NCI-H446 (cell line): ENCODE data around the gene PTPN6.
A peak's percentile ranks its signal among the peaks of the same experiment; 100 is the strongest.

Source experiments
- DNase-seq, 2 experiments: peaks; one replicate each; lab custom pipeline; 2025; lab: John Stamatoyannopoulos, UW

PTPN6 gene

DNA sequence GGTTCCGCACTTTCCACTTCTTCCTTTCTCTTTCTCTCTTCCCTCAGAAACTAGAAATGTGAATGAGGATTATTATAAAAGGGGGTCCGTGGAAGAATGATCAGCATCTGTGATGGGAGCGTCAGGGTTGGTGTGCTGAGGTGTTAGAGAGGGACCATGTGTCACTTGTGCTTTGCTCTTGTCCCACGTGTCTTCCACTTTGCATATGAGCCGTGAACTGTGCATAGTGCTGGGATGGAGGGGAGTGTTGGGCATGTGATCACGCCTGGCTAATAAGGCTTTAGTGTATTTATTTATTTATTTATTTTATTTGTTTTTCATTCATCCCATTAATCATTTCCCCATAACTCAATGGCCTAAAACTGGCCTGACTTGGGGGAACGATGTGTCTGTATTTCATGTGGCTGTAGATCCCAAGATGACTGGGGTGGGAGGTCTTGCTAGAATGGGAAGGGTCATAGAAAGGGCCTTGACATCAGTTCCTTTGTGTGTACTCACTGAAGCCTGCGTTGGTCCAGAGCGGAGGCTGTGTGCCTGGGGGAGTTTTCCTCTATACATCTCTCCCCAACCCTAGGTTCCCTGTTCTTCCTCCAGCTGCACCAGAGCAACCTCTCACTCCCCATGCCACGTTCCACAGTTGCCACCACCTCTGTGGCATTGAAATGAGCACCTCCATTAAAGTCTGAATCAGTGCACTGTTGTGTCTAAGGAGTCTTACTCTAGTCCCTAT, 28.0 kb upstream of the PTPN6 start:
- no peak for DNase-seq

DNA sequence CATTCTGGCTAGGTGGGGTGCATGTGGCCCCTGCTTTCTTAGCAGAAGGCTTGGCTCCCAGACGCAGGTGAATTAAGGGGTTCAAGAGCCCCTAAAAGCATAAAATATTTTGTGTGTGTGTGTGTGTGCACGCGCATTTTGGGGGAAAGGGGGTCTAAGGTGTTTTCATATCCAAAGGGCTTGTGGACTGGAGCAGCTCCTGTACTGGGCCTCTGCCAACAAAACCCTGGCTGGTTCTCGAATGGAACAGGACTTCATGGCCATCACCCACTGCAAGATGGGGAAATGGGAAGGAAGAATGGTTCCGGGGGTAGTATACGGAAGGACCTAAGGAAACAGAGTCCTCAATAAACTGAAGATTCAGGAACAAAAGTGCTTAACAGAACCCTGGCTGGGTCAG, 27.3 kb upstream of the PTPN6 start:
- no peak for DNase-seq

DNA sequence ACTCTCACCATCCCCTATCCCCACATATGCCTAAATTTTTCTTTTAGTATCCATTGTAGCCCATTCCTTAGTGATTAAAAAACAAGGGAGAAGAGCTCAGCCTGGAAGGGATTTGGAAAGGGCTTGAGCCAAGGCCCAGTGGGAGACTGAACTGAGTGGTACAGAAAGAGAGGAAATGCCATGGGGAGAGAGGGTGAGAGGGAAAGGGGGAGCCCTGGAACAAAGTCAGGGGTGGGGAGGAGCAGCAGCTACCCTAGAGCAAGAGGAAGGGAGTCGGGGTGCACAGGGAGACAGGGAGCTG, 26.0 kb upstream of the PTPN6 start:
- peak; percentile 70 to 77 for DNase-seq

DNA sequence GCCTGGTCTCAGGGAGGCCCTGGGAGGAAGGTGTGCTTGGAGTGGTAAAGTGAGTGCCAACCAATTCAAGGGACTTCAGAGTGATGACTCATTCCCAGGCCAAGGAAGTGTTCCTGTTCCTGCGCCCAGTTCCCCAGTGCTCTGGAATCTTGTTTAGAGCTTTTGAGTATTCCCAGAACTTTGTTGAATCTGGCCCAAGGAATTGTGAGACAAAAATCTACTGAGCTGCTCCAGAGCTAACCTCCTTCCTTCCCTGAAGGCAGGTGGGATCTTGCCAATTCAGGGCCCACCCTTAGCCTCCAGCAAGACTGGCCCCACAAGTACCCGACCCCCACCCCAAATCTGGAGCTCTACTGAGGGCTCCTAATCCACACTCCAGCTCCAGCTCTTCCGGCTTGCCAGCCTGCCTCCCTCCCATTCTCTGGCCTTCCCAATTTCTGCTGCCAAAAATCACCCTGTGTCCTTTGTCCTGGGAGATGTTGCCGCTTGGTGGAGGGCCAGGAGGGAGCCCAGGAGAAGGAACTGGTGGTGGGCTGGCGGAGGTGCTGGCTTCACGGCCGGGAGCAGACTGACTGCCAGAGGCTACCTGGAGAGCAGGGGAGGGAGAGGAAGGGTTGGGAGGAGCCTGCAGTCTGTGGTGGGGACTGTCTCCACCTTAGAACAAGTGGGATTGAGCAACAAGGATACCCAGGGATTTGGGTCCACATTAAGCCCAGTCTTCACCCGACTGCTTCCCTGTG, 25.4 kb upstream of the PTPN6 start:
- peak; percentile 80 to 87 for DNase-seq

DNA sequence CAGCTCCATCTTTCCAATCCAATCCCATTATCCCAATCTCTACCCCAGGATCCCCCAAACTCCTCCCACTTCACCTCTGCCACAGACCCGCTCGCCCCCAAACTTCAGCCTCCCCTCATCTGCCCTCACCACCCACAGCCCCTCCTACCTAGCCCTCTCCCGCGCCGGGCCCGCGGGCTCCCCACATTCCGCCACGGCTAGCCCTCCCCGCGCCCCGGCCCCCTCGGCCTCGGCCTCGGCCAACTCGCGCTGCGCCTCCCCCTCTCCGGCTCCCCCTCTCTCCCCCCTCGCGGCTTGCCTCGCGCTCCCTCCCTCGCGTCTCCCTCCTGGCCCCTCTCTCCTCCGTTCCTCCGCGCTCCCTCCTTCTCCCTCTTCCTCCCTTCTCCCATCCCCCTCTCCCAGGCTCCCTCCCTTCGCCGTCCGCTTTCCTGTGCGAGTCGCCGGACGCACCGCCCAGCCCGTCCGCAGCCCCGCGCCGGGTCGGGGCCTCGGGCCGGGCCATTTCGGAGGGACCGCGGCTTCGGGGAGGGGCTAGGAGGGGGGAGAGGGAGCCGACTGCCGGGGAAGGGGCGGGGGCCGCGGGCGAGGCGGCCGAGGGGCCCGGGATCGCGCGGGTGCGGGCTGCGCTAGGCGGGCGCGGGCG, 23.7 kb upstream of the PTPN6 start, which contains the start of gene ATN1:
Gene ATN1, plus strand, starts transcription at position 581 of the 643 bp plus-strand sequence. CDS start 6,043 bp downstream, outside the sequence.
- DNase-seq: peak; percentile 25 to 66

DNA sequence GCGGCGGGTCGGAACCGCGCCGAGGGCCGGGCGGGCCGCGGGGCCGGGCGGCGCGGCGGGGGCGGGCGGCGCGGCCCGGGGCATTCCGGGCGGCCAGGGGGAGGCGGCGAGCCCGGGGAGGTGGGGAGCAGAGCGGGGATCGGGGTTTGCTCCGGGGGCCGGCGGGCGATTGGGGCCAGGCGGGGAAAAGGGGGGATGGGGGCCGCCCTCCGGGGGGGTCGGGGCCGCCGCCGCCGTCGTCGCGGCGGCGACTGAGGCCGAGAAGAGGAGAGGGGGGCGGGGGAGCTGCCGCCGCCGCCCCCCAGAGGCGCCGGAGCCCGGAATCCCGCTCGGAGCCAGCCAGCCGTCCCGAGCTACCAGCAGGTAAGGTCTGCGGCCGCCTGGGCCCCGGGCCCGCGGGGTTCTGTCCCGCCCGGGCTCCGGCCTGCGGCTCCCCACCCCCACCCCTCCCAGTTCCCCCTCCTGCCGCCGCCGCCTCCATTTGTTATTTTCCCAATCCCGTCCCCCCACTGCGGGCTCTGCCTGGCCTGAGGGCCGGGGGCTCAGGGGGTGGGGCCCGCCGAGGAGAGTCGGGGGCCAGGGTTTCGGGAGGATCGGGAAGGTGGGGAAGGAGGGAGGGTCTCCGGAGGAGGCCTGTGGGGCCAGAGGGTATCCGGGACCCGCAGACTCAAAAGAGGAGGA, 23.0 kb upstream of the PTPN6 start:
- DNase-seq: no peak

DNA sequence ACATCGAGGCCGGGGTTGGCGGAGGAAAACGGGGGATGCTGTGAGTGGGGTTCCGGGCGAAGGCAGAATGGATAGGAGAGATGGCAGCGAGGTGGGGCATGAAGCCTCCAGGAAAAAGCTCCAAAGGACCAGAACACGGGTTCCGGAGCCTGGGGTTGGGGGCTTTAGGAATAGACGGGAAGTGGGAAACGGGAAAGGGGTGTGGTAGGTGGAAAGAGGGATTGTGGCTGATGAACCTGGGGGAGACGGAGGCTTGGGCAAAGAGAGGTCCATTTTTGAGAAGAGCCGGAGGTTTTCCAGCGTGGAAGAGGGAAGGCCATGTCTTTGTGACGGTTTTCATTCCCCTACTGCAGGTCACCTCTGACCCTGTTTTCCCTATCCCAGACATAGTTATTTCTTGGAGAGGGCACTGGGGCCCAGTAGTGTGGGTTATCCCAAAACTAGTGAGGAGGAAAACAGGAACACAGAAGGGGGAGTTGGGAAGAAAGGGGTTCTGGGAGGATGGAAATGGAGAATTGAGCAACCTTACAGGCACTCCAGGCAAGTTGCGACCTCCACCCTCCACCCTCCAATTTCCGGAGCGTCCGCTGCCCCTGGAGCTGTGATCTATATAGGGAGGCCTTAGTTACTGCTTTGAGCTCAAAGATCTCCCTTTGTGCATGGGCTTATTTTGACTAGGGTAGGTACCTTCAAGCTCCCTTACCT, 22.3 kb upstream of the PTPN6 start:
- DNase-seq: no peak

DNA sequence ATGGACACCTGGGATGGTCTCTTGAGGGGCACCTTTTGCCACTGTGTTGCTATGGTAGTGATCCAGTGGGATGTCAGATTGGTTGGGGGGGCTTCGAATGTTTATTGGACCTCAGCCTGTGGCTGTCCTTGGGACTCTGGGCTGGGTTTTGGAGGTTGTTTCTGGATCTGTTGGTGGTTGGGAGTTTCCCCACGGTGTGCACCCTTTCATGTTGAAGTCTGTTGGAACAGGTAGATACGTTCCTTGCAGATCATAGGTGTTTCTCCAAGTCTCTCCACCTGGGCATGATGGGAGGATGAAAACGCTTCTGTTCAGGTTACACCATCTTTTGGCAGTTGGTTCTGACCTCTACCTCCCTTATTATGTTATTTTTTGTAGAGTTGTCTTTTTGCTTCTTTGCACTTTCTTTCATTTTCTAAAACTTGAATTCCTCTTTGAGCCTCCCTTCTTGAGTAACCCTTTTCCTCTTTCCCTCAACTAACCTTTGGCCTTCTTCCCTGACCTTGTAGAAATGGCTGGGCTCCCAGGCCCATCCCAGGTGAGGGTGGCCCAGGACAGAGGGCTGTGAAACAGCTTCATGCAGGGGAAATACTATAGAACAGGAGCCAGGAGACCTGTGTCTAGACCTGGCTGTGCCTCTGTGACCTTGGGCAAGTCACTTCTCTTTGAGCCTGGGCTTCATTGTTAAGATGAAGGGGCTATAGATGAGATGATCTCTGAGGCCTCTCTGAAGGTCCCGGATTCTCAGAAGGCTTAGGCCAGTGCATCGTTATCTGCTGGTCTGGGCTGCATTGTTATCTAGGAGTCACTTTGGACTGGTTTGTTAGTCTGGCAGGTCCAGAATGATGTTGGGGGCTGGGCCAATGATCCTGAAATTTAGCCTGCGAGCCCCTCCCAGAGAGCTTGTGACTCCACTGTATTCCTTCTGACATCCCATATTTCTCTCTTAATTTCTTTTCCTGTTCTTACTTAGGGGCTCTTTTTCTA, 21.4 kb upstream of the PTPN6 start:
- DNase-seq: no peak

DNA sequence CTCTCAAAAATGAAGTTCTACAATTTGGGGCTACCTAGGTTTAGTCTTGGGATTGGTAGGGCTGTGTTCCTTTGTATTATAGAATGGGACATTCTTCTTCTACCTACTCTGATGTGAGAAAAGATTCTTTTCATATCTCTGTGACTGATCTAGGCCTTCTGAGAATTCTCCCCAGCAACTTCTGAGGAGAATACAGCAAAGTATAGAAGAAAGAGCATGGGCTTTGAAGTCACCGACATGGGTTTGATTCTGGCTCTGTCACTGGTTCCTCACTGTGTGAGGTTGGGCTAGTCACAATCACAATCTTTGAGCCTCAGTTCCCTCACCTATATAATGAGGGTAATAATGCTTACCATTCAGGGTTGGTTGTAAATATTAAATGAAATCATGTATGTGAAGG, 18.4 kb upstream of the PTPN6 start:
- DNase-seq: no peak

DNA sequence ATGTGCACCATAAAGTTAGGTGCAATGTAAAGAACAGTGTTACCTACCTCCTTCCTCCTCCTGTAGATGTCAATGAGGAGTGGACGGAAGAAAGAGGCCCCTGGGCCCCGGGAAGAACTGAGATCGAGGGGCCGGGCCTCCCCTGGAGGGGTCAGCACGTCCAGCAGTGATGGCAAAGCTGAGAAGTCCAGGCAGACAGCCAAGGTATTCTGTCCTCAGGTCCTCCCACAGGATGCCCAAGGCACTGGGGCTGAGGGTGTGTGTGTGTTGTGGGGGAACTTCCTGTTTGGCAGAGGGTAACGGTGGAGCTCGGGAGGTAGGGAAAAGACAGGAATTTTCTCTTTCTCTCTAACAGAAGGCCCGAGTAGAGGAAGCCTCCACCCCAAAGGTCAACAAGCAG, 17.0 kb upstream of the PTPN6 start:
- no peak for DNase-seq

DNA sequence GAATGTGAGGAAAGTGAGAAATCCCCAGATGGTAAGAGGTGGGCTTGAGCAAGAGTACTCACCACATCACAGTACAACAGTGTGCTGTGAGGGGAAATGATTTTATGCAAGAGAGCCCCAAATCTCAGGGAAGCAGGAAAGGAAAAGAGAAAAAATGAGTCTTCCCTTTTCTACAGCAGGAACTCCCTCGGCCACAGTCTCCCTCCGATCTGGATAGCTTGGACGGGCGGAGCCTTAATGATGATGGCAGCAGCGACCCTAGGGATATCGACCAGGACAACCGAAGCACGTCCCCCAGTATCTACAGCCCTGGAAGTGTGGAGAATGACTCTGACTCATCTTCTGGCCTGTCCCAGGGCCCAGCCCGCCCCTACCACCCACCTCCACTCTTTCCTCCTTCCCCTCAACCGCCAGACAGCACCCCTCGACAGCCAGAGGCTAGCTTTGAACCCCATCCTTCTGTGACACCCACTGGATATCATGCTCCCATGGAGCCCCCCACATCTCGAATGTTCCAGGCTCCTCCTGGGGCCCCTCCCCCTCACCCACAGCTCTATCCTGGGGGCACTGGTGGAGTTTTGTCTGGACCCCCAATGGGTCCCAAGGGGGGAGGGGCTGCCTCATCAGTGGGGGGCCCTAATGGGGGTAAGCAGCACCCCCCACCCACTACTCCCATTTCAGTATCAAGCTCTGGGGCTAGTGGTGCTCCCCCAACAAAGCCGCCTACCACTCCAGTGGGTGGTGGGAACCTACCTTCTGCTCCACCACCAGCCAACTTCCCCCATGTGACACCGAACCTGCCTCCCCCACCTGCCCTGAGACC, 15.6 kb upstream of the PTPN6 start:
- no peak for DNase-seq

DNA sequence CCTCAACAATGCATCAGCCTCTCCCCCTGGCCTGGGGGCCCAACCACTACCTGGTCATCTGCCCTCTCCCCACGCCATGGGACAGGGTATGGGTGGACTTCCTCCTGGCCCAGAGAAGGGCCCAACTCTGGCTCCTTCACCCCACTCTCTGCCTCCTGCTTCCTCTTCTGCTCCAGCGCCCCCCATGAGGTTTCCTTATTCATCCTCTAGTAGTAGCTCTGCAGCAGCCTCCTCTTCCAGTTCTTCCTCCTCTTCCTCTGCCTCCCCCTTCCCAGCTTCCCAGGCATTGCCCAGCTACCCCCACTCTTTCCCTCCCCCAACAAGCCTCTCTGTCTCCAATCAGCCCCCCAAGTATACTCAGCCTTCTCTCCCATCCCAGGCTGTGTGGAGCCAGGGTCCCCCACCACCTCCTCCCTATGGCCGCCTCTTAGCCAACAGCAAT, 14.9 kb upstream of the PTPN6 start:
- no peak for DNase-seq

DNA sequence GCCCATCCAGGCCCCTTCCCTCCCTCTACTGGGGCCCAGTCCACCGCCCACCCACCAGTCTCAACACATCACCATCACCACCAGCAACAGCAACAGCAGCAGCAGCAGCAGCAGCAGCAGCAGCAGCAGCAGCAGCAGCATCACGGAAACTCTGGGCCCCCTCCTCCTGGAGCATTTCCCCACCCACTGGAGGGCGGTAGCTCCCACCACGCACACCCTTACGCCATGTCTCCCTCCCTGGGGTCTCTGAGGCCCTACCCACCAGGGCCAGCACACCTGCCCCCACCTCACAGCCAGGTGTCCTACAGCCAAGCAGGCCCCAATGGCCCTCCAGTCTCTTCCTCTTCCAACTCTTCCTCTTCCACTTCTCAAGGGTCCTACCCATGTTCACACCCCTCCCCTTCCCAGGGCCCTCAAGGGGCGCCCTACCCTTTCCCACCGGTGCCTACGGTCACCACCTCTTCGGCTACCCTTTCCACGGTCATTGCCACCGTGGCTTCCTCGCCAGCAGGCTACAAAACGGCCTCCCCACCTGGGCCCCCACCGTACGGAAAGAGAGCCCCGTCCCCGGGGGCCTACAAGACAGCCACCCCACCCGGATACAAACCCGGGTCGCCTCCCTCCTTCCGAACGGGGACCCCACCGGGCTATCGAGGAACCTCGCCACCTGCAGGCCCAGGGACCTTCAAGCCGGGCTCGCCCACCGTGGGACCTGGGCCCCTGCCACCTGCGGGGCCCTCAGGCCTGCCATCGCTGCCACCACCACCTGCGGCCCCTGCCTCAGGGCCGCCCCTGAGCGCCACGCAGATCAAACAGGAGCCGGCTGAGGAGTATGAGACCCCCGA, 14.3 kb upstream of the PTPN6 start:
- no peak for DNase-seq

DNA sequence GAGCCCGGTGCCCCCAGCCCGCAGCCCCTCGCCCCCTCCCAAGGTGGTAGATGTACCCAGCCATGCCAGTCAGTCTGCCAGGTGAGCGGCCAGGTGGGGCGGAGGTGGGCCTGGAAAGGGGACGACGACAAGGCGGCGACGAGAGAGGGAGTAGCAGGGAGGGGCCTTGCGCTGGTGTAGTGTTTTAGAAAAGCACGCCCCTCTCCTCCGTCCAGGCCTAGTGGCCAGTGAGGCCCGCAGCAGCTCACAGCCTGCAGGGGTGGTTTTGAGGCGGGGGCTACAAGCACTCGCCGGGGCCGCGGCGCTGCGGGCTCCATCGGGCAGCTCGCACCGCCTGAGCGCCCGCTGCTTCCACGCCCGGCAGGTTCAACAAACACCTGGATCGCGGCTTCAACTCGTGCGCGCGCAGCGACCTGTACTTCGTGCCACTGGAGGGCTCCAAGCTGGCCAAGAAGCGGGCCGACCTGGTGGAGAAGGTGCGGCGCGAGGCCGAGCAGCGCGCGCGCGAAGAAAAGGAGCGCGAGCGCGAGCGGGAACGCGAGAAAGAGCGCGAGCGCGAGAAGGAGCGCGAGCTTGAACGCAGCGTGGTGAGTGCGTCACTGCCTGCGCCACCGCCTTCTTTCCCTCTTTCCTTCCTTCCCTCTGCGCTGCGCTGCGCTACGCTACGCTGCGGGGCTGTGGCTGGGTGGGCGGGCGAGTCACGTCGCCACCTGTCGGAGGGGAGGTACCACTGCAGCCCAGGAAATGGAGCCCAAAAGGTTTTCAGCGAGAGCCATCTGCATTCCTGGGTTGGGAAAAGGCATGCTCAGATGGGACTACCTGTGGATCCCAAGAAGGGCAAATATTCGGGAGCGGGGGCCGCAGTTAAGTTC, 13.4 kb upstream of the PTPN6 start:
- DNase-seq: peak; percentile 93 to 97

DNA sequence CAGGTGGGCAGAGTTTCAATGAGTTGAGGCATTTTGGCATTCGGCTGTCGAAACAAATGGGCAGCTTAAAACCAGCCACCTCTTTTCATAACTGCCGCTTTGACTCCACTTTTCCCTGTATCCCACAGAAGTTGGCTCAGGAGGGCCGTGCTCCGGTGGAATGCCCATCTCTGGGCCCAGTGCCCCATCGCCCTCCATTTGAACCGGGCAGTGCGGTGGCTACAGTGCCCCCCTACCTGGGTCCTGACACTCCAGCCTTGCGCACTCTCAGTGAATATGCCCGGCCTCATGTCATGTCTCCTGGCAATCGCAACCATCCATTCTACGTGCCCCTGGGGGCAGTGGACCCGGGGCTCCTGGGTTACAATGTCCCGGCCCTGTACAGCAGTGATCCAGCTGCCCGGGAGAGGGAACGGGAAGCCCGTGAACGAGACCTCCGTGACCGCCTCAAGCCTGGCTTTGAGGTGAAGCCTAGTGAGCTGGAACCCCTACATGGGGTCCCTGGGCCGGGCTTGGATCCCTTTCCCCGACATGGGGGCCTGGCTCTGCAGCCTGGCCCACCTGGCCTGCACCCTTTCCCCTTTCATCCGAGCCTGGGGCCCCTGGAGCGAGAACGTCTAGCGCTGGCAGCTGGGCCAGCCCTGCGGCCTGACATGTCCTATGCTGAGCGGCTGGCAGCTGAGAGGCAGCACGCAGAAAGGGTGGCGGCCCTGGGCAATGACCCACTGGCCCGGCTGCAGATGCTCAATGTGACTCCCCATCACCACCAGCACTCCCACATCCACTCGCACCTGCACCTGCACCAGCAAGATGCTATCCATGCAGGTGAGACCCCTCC, 12.6 kb upstream of the PTPN6 start:
- no peak for DNase-seq

DNA sequence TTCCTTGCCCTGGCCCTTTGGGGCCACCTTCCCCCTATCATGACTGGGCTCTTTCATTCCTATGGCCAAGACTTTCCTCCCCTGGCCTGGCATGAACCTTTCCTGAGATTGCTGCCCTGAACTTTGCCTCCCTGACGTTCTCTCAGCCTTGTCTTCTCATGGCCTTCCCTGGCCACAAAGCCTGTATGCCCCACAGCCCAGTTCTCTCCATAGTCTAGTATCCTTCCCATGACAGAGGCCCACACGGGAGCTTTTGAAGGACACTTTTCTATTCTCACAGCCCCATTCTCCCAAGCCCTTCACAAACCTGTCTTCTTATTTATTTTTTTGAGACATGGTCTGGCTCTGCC, 12.0 kb upstream of the PTPN6 start:
- no peak for DNase-seq

DNA sequence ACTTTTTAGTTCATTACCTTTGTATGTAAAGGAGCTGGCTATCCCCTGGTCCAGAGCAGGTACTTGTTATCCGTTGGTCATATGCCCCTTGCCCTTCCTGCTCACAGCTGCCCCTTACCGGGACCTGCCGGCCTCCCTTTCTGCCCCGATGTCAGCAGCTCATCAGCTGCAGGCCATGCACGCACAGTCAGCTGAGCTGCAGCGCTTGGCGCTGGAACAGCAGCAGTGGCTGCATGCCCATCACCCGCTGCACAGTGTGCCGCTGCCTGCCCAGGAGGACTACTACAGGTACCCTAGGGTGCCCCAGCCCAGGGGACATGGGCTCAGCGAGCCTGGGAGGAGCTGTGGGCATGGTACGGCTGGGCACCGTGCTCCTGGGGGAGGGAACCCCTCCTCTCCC, 9.9 kb upstream of the PTPN6 start:
- DNase-seq: no peak
